Panc1 (cell line): ENCODE measurements around the gene UBE2QL1. TPM values are rescaled to one million over a fixed set of nuclear protein-coding genes. Genes with fewer than 3 reads are reported as not detected.
A peak's percentile ranks its signal among the peaks of the same experiment; 100 is the strongest.

Experiments used
- ATAC-seq: fragments of 200-7000 bp; cut with Tn5 transposase; 2 replicates; pipeline ENCODE4 v1.9.1; 2020; ENCODE audit warnings: mild to moderate bottlenecking, moderate library complexity
- BruUV-seq: library from RNA; stranded (reverse); fragments of 400-500 nt; replicated peaks from 2 replicates; lab custom pipeline; 2021; lab: Mats Ljungman, UMichigan
- CTCF ChIA-PET: fragments of 300-600 bp; sonication (Branson Sonifier 250); formaldehyde crosslinking; loops from one replicate; lab custom pipeline; 2022; ENCODE audit warnings: antibody characterized with exemption; lab: Charles Lee
- POLR2A ChIA-PET: fragments of 300-600 bp; sonication (Branson Sonifier 250); formaldehyde crosslinking; loops from one replicate; lab custom pipeline; 2022; ENCODE audit warnings: antibody characterized with exemption; lab: Charles Lee
- DNase-seq: peaks from one replicate; pipeline ENCODE4 v3.0.0-alpha.2; 2010; ENCODE audit warnings: low read depth, low spot score
- H3K27ac ChIP-seq: 2 replicates; pipeline ENCODE4 v1.5.1; 2011; ENCODE audit warnings: mild to moderate bottlenecking, low read length, inconsistent platforms
- H3K27me3 ChIP-seq: fragments of 200-500 bp; sonication (Bioruptor generic); 2 replicates; pipeline ENCODE4 v1.6.0; 2014; ENCODE audit warnings: low read length, inconsistent platforms; ENCODE audit not compliant: control insufficient read depth, insufficient read depth
- H3K36me3 ChIP-seq: fragments of 200-500 bp; sonication (Bioruptor generic); 2 replicates; pipeline ENCODE4 v1.5.1; 2014; ENCODE audit warnings: inconsistent platforms, mild to moderate bottlenecking, low read length, moderate library complexity; ENCODE audit not compliant: control insufficient read depth, insufficient read depth
- H3K4me1 ChIP-seq: 2 replicates; pipeline ENCODE4 v1.5.1; 2011; ENCODE audit warnings: inconsistent platforms, mild to moderate bottlenecking, low read length, moderate library complexity; ENCODE audit not compliant: control insufficient read depth, insufficient read depth
- H3K4me3 ChIP-seq, 2 experiments: 2 replicates each; pipeline ENCODE4 v1.5.1; 2011 to 2012; ENCODE audit warnings: low read depth in 2 of 2, low read length in 2 of 2, mild to moderate bottlenecking in 2 of 2, inconsistent platforms in 1 of 2, moderate library complexity in 1 of 2
- H3K9me3 ChIP-seq: fragments of 200-500 bp; sonication (Bioruptor generic); 2 replicates; pipeline ENCODE4 v1.5.1; 2014; ENCODE audit warnings: low read depth, mild to moderate bottlenecking, inconsistent platforms, low read length, moderate library complexity; ENCODE audit not compliant: control insufficient read depth, insufficient read depth
- CTCF ChIP-seq: fragments of 450-650 bp; IDR thresholded peaks from 2 replicates; pipeline ENCODE4 v1.5.1; 2017; ENCODE audit warnings: mild to moderate bottlenecking
- POLR2AphosphoS5 ChIP-seq: IDR thresholded peaks from 2 replicates; pipeline ENCODE4 v1.6.1; 2012; ENCODE audit warnings: mild to moderate bottlenecking, low read depth, low read length, moderate library complexity
- REST ChIP-seq, 2 experiments: IDR thresholded peaks; 2 replicates each; pipeline ENCODE4 v1.6.1; 2011 to 2012; ENCODE audit warnings: low read depth in 2 of 2, control low read depth in 1 of 2, low read length in 1 of 2, mild to moderate bottlenecking in 1 of 2, moderate library complexity in 1 of 2; ENCODE audit not compliant: insufficient read depth in 1 of 2
- SIN3A ChIP-seq: IDR thresholded peaks from 2 replicates; pipeline ENCODE4 v1.6.1; 2012; ENCODE audit warnings: low read depth, mild to moderate bottlenecking, low read length, moderate library complexity, borderline replicate concordance; ENCODE audit not compliant: insufficient read depth
- TCF7L2 ChIP-seq: IDR thresholded peaks from 2 replicates; pipeline ENCODE4 v1.6.1; 2011; ENCODE audit warnings: mild to moderate bottlenecking, low read depth, low read length, inconsistent platforms
- in situ Hi-C: cut with HindIII; loops from 2 replicates; pipeline ENCODE4 v1.10.0; 2016; ENCODE audit warnings: low sequenced_read_pairs, low pct_unique_long_range_greater_than_20kb
- intact Hi-C: fragments of 100-400 bp; cut with micrococcal nuclease; formaldehyde crosslinking; loops from one replicate; pipeline ENCODE4 v1.10.0; 2022; ENCODE audit not compliant: unreplicated experiment
- total RNA-seq: library from RNA; stranded (reverse); gene quantifications from one replicate; pipeline ENCODE4 v1.2.1, GENCODE V29; 2021; ENCODE audit not compliant: unreplicated experiment

The UBE2QL1 gene
- total RNA-seq, 1 experiment from 2014 or later: not detected

- DNase-seq (no peak), ATAC-seq (peak; percentile 44; the same call in 1 of the 2 replicates)
- H3K27ac ChIP-seq: no peak overlapping the region
- H3K36me3 ChIP-seq: no peaks in the 10 kb centered on the region
- no peaks in the 10 kb centered on the region for H3K4me1 ChIP-seq
- TF ChIP-seq SIN3A: no peak
- TF ChIP-seq REST (IDR thresholded peaks at IDR 0.05; ENCODE audit: insufficient read depth in 1 of 2, low read depth in 2 of 2, low read length in 1 of 2): no peak
- TF ChIP-seq POLR2AphosphoS5: no peak
- TF ChIP-seq CTCF: no peak
- TF ChIP-seq TCF7L2: no peak
- in situ Hi-C loops (no loop called here), intact Hi-C loops (no loop called here)
- ChIA-PET CTCF (no interaction called here), POLR2A (interaction anchor here (0.7 kb wide), 1 partner anchor 18 kb away, joined by 3 read pairs; no protein-coding TSS in a partner anchor)
- peaks cover 31% of the 10 kb centered on the region for H3K27me3 ChIP-seq
- no TSS peak for BruUV-seq
- H3K9me3 ChIP-seq: no peaks in the 10 kb centered on the region
- H3K4me3 ChIP-seq: no peak overlapping the region; a peak in 1 of 4 replicates
Observed at GRCh38 chr5:6449465-6450158, 953 bp downstream of the UBE2QL1 start.

GRCh38 chr5:6450319-6450833 is 1.7 kb downstream of the UBE2QL1 start:
- BruUV-seq: no TSS peak

More at GRCh38 chr5:6450319-6450833, 1.7 kb downstream of the UBE2QL1 start:
- CTCF ChIA-PET: no interaction called here
- DNase-seq: no peak
- no peak overlapping the region; a peak in 1 of 4 replicates for H3K4me3 ChIP-seq
- H3K27me3 ChIP-seq: peaks cover 34% of the 10 kb centered on the region
- H3K36me3 ChIP-seq: no peaks in the 10 kb centered on the region
- POLR2A ChIA-PET: no interaction called here
- intact Hi-C loops: no loop called here
- H3K4me1 ChIP-seq: no peaks in the 10 kb centered on the region
- H3K9me3 ChIP-seq: no peaks in the 10 kb centered on the region
- H3K27ac ChIP-seq: no peak overlapping the region
- in situ Hi-C loops: no loop called here
- TF ChIP-seq CTCF (no peak), SIN3A (no peak), POLR2AphosphoS5 (no peak), REST (IDR thresholded peaks at IDR 0.05; ENCODE audit: insufficient read depth in 1 of 2, low read depth in 2 of 2, low read length in 1 of 2) (no peak), TCF7L2 (no peak)
- no peak for ATAC-seq
